Suprapubic skin (tissue), 3 donors: Measurements from ENCODE around the gene TSEN54.

Source experiments
- CTCF ChIP-seq, 2 donors: fragments of 200-600 bp in 1 of 2; fragments of 450-650 bp in 1 of 2; sonication (generic) in 1 of 2; IDR thresholded peaks; one replicate each; pipeline ENCODE4 v1.5.1; 2016 to 2019; ENCODE audit warnings: antibody characterized with exemption in 2 of 2, mild to moderate bottlenecking in 1 of 2, moderate library complexity in 1 of 2
- POLR2A ChIP-seq, 2 donors: fragments of 450-650 bp; IDR thresholded peaks; one replicate each; pipeline ENCODE4 v1.6.1; 2017; ENCODE audit warnings: antibody characterized with exemption in 2 of 2, mild to moderate bottlenecking in 2 of 2, moderate library complexity in 2 of 2

GRCh38 chr17:75513641-75514000, 2.7 kb upstream of the TSEN54 start:
- TF ChIP-seq CTCF (IDR thresholded peaks at IDR 0.05), result no peak
- TF ChIP-seq POLR2A (IDR thresholded peaks at IDR 0.05), result no peak
